Neutrophil (primary cell): ENCODE measurements around the gene TMEM132D.

Experiments
- H3K27ac ChIP-seq: fragments of 200-600 bp; sonication (generic); 2 replicates; pipeline ENCODE4 v1.5.1; 2016; ENCODE audit warnings: mild to moderate bottlenecking, moderate library complexity
- H3K27me3 ChIP-seq: fragments of 200-600 bp; sonication (generic); 2 replicates; pipeline ENCODE4 v1.6.0; 2016; ENCODE audit warnings: mild to moderate bottlenecking
- H3K36me3 ChIP-seq: fragments of 200-600 bp; sonication (generic); 2 replicates; pipeline ENCODE4 v1.5.1; 2017
- H3K4me1 ChIP-seq, 2 experiments: fragments of 200-600 bp in 1 of 2; sonication (generic) in 1 of 2; 1 replicate in 1 of 2; 2 replicates in 1 of 2; pipeline versions ENCODE4 v1.5.1 to v1.6.1; 2013 to 2016; ENCODE audit warnings: low read depth in 1 of 2, low read length in 1 of 2, mild to moderate bottlenecking in 1 of 2, moderate library complexity in 1 of 2; ENCODE audit not compliant: control insufficient read depth in 1 of 2, insufficient read depth in 1 of 2
- H3K4me3 ChIP-seq, 2 experiments: fragments of 200-600 bp in 1 of 2; sonication (generic) in 1 of 2; 1 replicate in 1 of 2; 2 replicates in 1 of 2; pipeline ENCODE4 v1.5.1; 2013 to 2016; ENCODE audit warnings: low read depth in 1 of 2, low read length in 1 of 2, mild to moderate bottlenecking in 1 of 2, moderate library complexity in 1 of 2
- H3K9me3 ChIP-seq: fragments of 200-600 bp; sonication (generic); 2 replicates; pipeline ENCODE4 v1.5.1; 2016
- TF ChIP-seq, protein P1 (sequence below): fragments of 200-600 bp; sonication (generic); IDR thresholded peaks from 2 replicates; pipeline ENCODE4 v1.5.1; 2016; ENCODE audit warnings: antibody characterized with exemption

The TMEM132D gene

GRCh38 chr12:129351481-129351880 lies 552.3 kb downstream of the TMEM132D start:
- no peaks in the 10 kb centered on the region for H3K36me3 ChIP-seq
- TF ChIP-seq, protein P1, sequence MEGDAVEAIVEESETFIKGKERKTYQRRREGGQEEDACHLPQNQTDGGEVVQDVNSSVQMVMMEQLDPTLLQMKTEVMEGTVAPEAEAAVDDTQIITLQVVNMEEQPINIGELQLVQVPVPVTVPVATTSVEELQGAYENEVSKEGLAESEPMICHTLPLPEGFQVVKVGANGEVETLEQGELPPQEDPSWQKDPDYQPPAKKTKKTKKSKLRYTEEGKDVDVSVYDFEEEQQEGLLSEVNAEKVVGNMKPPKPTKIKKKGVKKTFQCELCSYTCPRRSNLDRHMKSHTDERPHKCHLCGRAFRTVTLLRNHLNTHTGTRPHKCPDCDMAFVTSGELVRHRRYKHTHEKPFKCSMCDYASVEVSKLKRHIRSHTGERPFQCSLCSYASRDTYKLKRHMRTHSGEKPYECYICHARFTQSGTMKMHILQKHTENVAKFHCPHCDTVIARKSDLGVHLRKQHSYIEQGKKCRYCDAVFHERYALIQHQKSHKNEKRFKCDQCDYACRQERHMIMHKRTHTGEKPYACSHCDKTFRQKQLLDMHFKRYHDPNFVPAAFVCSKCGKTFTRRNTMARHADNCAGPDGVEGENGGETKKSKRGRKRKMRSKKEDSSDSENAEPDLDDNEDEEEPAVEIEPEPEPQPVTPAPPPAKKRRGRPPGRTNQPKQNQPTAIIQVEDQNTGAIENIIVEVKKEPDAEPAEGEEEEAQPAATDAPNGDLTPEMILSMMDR = no peak
- no peak overlapping the region for H3K4me3 ChIP-seq
- no peaks in the 10 kb centered on the region for H3K9me3 ChIP-seq
- H3K27me3 ChIP-seq = no peaks in the 10 kb centered on the region
- no peaks in the 10 kb centered on the region for H3K4me1 ChIP-seq
- H3K27ac ChIP-seq = no peak overlapping the region

- TF ChIP-seq, protein P1 = no peak
- Histone ChIP-seq H3K9me3 (no peaks in the 10 kb centered on the region), H3K36me3 (no peaks in the 10 kb centered on the region), H3K4me3 (no peak overlapping the region), H3K4me1 (no peaks in the 10 kb centered on the region), H3K27ac (no peak overlapping the region), H3K27me3 (no peaks in the 10 kb centered on the region)
Measured at GRCh38 chr12:129339336-129339735, 564.5 kb downstream of the TMEM132D start.

- TF ChIP-seq, protein P1 = no peak
- no peaks in the 10 kb centered on the region for H3K36me3 ChIP-seq
- no peak overlapping the region for H3K27ac ChIP-seq
- no peaks in the 10 kb centered on the region for H3K4me1 ChIP-seq
- no peaks in the 10 kb centered on the region for H3K9me3 ChIP-seq
- H3K4me3 ChIP-seq = no peak overlapping the region
- no peaks in the 10 kb centered on the region for H3K27me3 ChIP-seq
Measured at GRCh38 chr12:129337413-129337812, 566.4 kb downstream of the TMEM132D start.

DNA sequence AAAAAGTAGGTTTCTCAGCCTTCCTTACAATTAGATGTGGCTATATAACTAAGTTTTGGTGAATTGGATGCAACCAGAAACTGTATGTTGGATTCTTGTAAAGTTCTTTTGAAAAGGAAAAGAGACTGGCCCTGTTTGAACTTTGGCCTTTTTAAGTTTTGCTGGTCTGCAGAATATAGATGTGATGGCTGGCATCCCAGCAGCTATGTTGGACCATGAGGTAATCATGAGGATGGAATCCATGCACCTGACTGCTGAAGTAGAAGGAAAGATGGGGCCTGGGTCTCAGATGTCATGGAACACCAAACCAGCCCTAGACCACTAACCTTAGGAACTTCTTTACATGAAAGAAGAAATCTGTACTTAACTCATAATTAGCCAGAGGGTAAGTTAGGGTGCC lies 568.1 kb downstream of the TMEM132D start:
- TF ChIP-seq, protein P1 = no peak
- Histone ChIP-seq H3K27ac (no peak overlapping the region), H3K9me3 (no peaks in the 10 kb centered on the region), H3K4me1 (no peaks in the 10 kb centered on the region), H3K4me3 (no peak overlapping the region), H3K27me3 (no peaks in the 10 kb centered on the region), H3K36me3 (no peaks in the 10 kb centered on the region)

DNA sequence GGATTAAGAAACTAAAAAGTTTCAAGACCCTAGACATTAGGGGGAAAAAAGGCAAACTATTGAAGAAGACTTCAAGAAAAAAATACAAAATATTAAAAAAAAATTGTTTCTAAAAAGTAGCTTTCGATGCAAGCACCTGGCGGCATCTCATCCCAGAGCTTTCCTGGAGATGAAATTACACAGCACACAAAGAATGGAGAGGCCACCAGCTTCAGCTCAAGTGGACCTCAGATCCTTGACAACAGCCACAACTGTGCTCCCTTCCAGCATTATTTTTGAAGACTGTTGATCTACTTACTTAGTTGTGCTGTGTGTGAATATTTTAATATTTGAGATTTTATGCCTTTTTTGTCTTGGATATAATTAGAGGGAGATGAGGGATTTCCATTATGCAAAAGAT lies 571.5 kb downstream of the TMEM132D start:
- no peaks in the 10 kb centered on the region for H3K4me1 ChIP-seq
- no peak overlapping the region for H3K27ac ChIP-seq
- H3K27me3 ChIP-seq = no peaks in the 10 kb centered on the region
- H3K9me3 ChIP-seq = no peaks in the 10 kb centered on the region
- H3K4me3 ChIP-seq = no peak overlapping the region
- TF ChIP-seq, protein P1 = no peak
- H3K36me3 ChIP-seq = no peaks in the 10 kb centered on the region
